Stimulated activated CD8-positive, alpha-beta memory T cell treated with anti-CD3 and anti-CD28 coated beads, Interleukin-4, amount 100 ng/mL, for 24 hours (primary cell): ENCODE measurements around the gene STS.

ENCODE experiments used
- DNase-seq: peaks from one replicate; pipeline ENCODE4 v3.0.0-alpha.2; 2020; ENCODE audit warnings: low read depth

Gene STS

DNA sequence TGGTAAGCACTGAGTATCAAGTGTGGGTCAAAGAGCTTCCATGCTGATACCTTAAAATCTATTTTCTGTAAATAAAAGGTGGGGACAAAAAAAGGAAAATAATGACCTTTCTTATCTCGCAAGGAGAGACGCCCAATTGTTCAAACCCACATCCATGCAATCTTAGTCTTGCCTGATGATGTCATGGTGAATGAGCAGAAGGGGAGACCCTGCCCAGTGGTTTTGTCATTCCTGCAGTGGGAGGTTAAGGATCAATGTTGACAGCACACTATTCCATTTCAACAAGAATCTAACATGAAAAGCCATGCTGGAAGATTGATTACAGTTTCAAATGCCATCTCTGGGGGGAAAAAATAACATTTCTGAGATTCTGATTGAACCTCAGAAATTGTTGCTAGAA is 41.2 kb downstream of the STS start:
- DNase-seq, result no peak

DNA sequence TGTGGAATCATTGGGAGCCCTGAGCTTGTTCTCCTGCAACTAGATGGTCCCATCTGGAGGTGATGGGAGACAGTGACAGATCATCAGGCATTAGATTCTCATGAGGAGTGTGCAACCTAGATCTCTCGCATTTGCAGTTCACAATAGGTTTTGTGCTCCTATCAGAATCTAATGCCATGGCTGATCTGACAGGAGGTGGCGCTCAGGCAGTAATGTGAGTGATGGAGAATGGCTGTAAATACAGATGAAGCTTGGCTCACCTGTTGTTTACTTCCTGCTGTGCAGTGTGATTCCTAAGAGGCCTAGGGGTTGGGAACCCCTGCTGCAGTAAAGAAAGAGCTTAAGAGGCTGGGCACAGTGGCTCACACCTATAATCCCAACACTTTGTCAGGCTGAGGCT is 42.6 kb downstream of the STS start:
- no peak for DNase-seq

GRCh38 chrX:7191681-7192110 is 44.2 kb downstream of the STS start:
- no peak for DNase-seq

GRCh38 chrX:7192871-7193270 is 45.4 kb downstream of the STS start:
- no peak for DNase-seq

GRCh38 chrX:7194606-7195005 is 47.1 kb downstream of the STS start:
- DNase-seq, result no peak
